ENCODE data around the gene PLCB1.

PLCB1 gene

DNA sequence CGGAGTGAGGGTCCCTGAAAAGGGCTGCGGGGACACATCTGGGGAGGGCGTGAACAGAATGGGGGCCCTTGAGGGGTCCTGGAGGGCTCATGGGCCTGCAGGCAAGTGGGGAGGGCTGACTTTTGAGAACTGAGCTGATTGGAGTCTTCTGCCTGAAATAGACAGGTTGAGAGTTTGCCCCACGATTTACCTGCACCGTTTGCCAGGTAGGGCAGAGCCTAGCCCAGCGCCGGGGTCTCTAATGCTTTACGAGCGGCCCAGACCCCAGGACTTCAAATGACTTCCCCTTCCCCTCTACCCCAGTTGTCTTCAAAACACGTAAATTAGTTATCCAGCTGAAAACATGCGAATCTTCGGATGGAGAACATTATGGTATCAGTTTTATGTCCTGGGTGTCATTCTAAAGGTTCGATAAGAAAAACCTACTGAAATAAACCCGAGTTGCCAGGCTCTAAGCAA, 1.3 kb downstream of the PLCB1 start:
- no CpG with 5 or more reads among the region's 14 CpGs for WGBS, 2 donors (ENCODE audit: extremely low coverage in 2 of 2, insufficient read length in 2 of 2, insufficient replicate concordance in 1 of 2)
- Histone ChIP-seq H3K4me3 (ENCODE audit: low read length in 2 of 2) (peak overlapping the region; percentile 62 to 90), H2BK5ac (ENCODE audit: low read length) (no peak overlapping the region), H3K36me3 (replicated peaks in 1 of 2; ENCODE audit: control insufficient read depth in 2 of 2, insufficient read depth in 2 of 2, low read length in 2 of 2) (no peaks in the 10 kb centered on the region), H2AK5ac (ENCODE audit: low read depth, low read length) (no peak overlapping the region), H4K91ac (ENCODE audit: low read depth, low read length, poor library complexity) (no peak overlapping the region), H2BK120ac (ENCODE audit: low read depth, low read length) (no peak overlapping the region), H3K9ac (ENCODE audit: low read depth, low read length, poor library complexity) (peak overlapping the region; percentile 45), H3K27me3 (ENCODE audit: control insufficient read depth in 3 of 3, insufficient read depth in 3 of 3, low read depth in 1 of 3, low read length in 3 of 3) (peaks cover 0 to 7% (median 0%) of the 10 kb centered on the region in 3 experiments), H2AFZ (ENCODE audit: low read length) (peak overlapping the region; percentile 97), H3K14ac (ENCODE audit: low read length) (no peak overlapping the region), H3K79me1 (ENCODE audit: low read depth, low read length) (no peaks in the 10 kb centered on the region), H3K18ac (ENCODE audit: low read length) (peak overlapping the region; percentile 61), H3K23ac (ENCODE audit: low read depth, low read length, poor library complexity) (peak overlapping the region; percentile 27), H2BK15ac (ENCODE audit: low read length) (no peak overlapping the region), H3K27ac (replicated peaks; ENCODE audit: low read length) (no peak overlapping the region), H3K4me2 (ENCODE audit: insufficient read depth, low read length, poor library complexity, severe bottlenecking) (peak overlapping the region; percentile 82), H2BK12ac (ENCODE audit: low read length) (no peak overlapping the region), H3K4me1 (ENCODE audit: control insufficient read depth in 2 of 2, insufficient read depth in 1 of 2, low read depth in 1 of 2, low read length in 2 of 2) (peaks cover 0 to 4% of the 10 kb centered on the region in 2 donors), H3K4ac (ENCODE audit: low read length) (no peak overlapping the region), H4K8ac (ENCODE audit: low read depth, low read length) (no peak overlapping the region), H3K9me3 (replicated peaks in 1 of 2; ENCODE audit: control insufficient read depth in 2 of 2, insufficient read depth in 1 of 2, low read depth in 1 of 2, low read length in 2 of 2) (peaks cover 0 to 5% of the 10 kb centered on the region in 2 donors)
- DNase-seq (ENCODE audit: low spot score): no peak

DNA sequence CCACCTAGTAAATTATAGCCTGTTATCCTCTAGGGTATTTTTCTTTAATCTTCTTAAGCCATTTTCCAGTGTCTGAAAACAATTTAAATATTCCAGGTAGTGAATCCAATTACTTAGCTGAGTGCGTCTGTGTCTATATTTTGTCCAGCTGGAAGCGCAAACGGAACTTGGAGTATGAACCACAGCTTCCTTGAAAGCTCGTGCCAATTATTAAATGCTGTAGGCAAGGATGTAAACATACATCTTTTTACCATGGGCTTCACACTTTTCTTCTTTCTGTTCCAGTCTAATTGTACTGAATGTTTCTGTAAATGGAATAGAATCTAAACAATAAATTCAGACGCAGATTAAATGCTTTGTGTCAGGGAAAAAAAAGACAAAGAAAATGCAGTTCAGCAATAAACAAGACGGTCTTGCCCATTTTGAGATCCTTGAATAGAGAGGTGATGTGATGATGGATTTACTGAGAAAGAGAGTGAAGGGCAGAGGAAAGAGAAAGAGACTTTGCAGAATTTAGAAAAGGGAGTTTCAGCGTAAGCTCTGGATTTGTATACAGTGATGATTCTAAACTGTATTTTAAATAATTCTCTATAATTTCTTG, 1.9 kb downstream of the PLCB1 start:
- Histone ChIP-seq H3K27me3 (ENCODE audit: control insufficient read depth in 3 of 3, insufficient read depth in 3 of 3, low read depth in 1 of 3, low read length in 3 of 3) (peaks cover 0 to 7% (median 0%) of the 10 kb centered on the region in 3 experiments), H3K14ac (ENCODE audit: low read length) (no peak overlapping the region), H3K23ac (ENCODE audit: low read depth, low read length, poor library complexity) (no peak overlapping the region), H3K36me3 (replicated peaks in 1 of 2; ENCODE audit: control insufficient read depth in 2 of 2, insufficient read depth in 2 of 2, low read length in 2 of 2) (no peaks in the 10 kb centered on the region), H2AFZ (ENCODE audit: low read length) (no peak overlapping the region), H3K79me1 (ENCODE audit: low read depth, low read length) (no peaks in the 10 kb centered on the region), H3K9ac (ENCODE audit: low read depth, low read length, poor library complexity) (no peak overlapping the region), H4K91ac (ENCODE audit: low read depth, low read length, poor library complexity) (no peak overlapping the region), H3K4me2 (ENCODE audit: insufficient read depth, low read length, poor library complexity, severe bottlenecking) (no peak overlapping the region), H2BK15ac (ENCODE audit: low read length) (no peak overlapping the region), H2BK5ac (ENCODE audit: low read length) (no peak overlapping the region), H2BK120ac (ENCODE audit: low read depth, low read length) (no peak overlapping the region), H3K9me3 (replicated peaks in 1 of 2; ENCODE audit: control insufficient read depth in 2 of 2, insufficient read depth in 1 of 2, low read depth in 1 of 2, low read length in 2 of 2) (peaks cover 0 to 5% of the 10 kb centered on the region in 2 donors), H3K27ac (replicated peaks; ENCODE audit: low read length) (no peak overlapping the region), H4K8ac (ENCODE audit: low read depth, low read length) (no peak overlapping the region), H3K18ac (ENCODE audit: low read length) (no peak overlapping the region), H3K4me3 (ENCODE audit: low read length in 2 of 2) (no peak overlapping the region), H3K4ac (ENCODE audit: low read length) (no peak overlapping the region), H3K4me1 (ENCODE audit: control insufficient read depth in 2 of 2, insufficient read depth in 1 of 2, low read depth in 1 of 2, low read length in 2 of 2) (peaks cover 0 to 3% of the 10 kb centered on the region in 2 donors), H2AK5ac (ENCODE audit: low read depth, low read length) (no peak overlapping the region), H2BK12ac (ENCODE audit: low read length) (no peak overlapping the region)
- DNase-seq (ENCODE audit: low spot score): no peak
- WGBS, 2 donors (ENCODE audit: extremely low coverage in 2 of 2, insufficient read length in 2 of 2, insufficient replicate concordance in 1 of 2): no CpG with 5 or more reads among the region's 7 CpGs

DNA sequence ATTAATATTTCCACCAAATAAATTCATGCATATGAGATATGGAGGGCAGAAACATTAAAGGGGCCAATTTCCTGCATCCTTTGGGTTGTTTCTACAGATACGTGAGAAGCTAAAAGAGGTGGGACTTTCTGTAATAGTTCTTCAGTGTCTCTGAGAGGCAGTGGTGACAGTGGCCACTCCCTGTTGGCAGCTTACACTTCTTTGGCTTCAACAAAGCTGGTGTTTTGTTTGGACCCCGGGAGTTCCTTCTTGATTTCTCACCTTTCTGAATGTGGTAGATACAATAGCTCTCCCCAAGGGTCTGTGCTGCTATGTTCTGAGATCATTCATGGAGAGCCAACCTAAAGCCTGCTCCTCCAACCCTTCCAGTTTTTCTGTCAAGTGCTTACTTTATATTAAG, 7.8 kb downstream of the PLCB1 start:
- no peak overlapping the region for H3K4ac ChIP-seq (ENCODE audit: low read length)
- H3K23ac ChIP-seq (ENCODE audit: low read depth, low read length, poor library complexity): no peak overlapping the region
- H3K27me3 ChIP-seq (ENCODE audit: control insufficient read depth in 3 of 3, insufficient read depth in 3 of 3, low read depth in 1 of 3, low read length in 3 of 3): no peaks in the 10 kb centered on the region
- no peak overlapping the region for H2AK5ac ChIP-seq (ENCODE audit: low read depth, low read length)
- no peak overlapping the region for H3K27ac ChIP-seq (replicated peaks; ENCODE audit: low read length)
- H3K9ac ChIP-seq (ENCODE audit: low read depth, low read length, poor library complexity): no peak overlapping the region
- no peak for DNase-seq (ENCODE audit: low spot score)
- H3K9me3 ChIP-seq (replicated peaks in 1 of 2; ENCODE audit: control insufficient read depth in 2 of 2, insufficient read depth in 1 of 2, low read depth in 1 of 2, low read length in 2 of 2): no peaks in the 10 kb centered on the region
- H2AFZ ChIP-seq (ENCODE audit: low read length): no peak overlapping the region
- H2BK12ac ChIP-seq (ENCODE audit: low read length): no peak overlapping the region
- no CpG with 5 or more reads among the region's 2 CpGs for WGBS, 2 donors (ENCODE audit: extremely low coverage in 2 of 2, insufficient read length in 2 of 2, insufficient replicate concordance in 1 of 2)
- H2BK120ac ChIP-seq (ENCODE audit: low read depth, low read length): no peak overlapping the region
- no peaks in the 10 kb centered on the region for H3K79me1 ChIP-seq (ENCODE audit: low read depth, low read length)
- H3K4me2 ChIP-seq (ENCODE audit: insufficient read depth, low read length, poor library complexity, severe bottlenecking): no peak overlapping the region
- H2BK15ac ChIP-seq (ENCODE audit: low read length): no peak overlapping the region
- no peak overlapping the region for H4K8ac ChIP-seq (ENCODE audit: low read depth, low read length)
- peaks cover 0 to 2% of the 10 kb centered on the region in 2 donors for H3K4me1 ChIP-seq (ENCODE audit: control insufficient read depth in 2 of 2, insufficient read depth in 1 of 2, low read depth in 1 of 2, low read length in 2 of 2)
- no peaks in the 10 kb centered on the region for H3K36me3 ChIP-seq (replicated peaks in 1 of 2; ENCODE audit: control insufficient read depth in 2 of 2, insufficient read depth in 2 of 2, low read length in 2 of 2)
- no peak overlapping the region for H3K14ac ChIP-seq (ENCODE audit: low read length)
- H3K18ac ChIP-seq (ENCODE audit: low read length): no peak overlapping the region
- H2BK5ac ChIP-seq (ENCODE audit: low read length): no peak overlapping the region
- no peak overlapping the region for H3K4me3 ChIP-seq (ENCODE audit: low read length in 2 of 2)
- H4K91ac ChIP-seq (ENCODE audit: low read depth, low read length, poor library complexity): no peak overlapping the region

DNA sequence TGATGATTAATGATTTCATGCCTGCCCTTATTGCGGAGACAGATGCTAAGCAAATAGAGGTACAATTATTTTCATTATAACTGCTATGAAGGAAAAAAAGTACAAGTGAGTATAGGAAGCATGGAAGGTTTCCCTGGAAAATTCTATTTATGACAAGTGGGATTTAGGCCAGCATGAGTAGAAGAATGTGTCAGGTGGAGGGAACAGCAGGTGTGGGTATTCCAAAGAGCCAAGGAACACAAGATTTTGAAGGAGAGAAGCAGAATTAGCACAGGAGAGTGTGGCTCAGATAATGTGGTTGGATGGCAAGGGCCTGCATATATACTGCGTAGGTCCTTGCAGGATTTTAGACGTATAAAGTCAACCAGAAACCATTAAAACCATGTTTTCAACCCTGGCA, 11.4 kb downstream of the PLCB1 start:
- Histone ChIP-seq H3K4ac (ENCODE audit: low read length) (no peak overlapping the region), H3K9me3 (replicated peaks in 1 of 2; ENCODE audit: control insufficient read depth in 2 of 2, insufficient read depth in 1 of 2, low read depth in 1 of 2, low read length in 2 of 2) (no peaks in the 10 kb centered on the region), H3K36me3 (replicated peaks in 1 of 2; ENCODE audit: control insufficient read depth in 2 of 2, insufficient read depth in 2 of 2, low read length in 2 of 2) (no peaks in the 10 kb centered on the region), H4K91ac (ENCODE audit: low read depth, low read length, poor library complexity) (no peak overlapping the region), H2AFZ (ENCODE audit: low read length) (no peak overlapping the region), H3K4me3 (ENCODE audit: low read length in 2 of 2) (no peak overlapping the region), H3K79me1 (ENCODE audit: low read depth, low read length) (no peaks in the 10 kb centered on the region), H3K18ac (ENCODE audit: low read length) (no peak overlapping the region), H2BK15ac (ENCODE audit: low read length) (no peak overlapping the region), H2AK5ac (ENCODE audit: low read depth, low read length) (no peak overlapping the region), H2BK12ac (ENCODE audit: low read length) (no peak overlapping the region), H3K4me2 (ENCODE audit: insufficient read depth, low read length, poor library complexity, severe bottlenecking) (no peak overlapping the region), H3K27me3 (ENCODE audit: control insufficient read depth in 3 of 3, insufficient read depth in 3 of 3, low read depth in 1 of 3, low read length in 3 of 3) (no peaks in the 10 kb centered on the region), H2BK5ac (ENCODE audit: low read length) (no peak overlapping the region), H3K27ac (replicated peaks; ENCODE audit: low read length) (no peak overlapping the region), H3K23ac (ENCODE audit: low read depth, low read length, poor library complexity) (no peak overlapping the region), H3K14ac (ENCODE audit: low read length) (no peak overlapping the region), H4K8ac (ENCODE audit: low read depth, low read length) (no peak overlapping the region), H3K4me1 (ENCODE audit: control insufficient read depth in 2 of 2, insufficient read depth in 1 of 2, low read depth in 1 of 2, low read length in 2 of 2) (peaks cover 0 to 2% of the 10 kb centered on the region in 2 donors), H2BK120ac (ENCODE audit: low read depth, low read length) (no peak overlapping the region), H3K9ac (ENCODE audit: low read depth, low read length, poor library complexity) (no peak overlapping the region)
- no CpG with 5 or more reads among the region's 3 CpGs for WGBS, 2 donors (ENCODE audit: extremely low coverage in 2 of 2, insufficient read length in 2 of 2, insufficient replicate concordance in 1 of 2)
- DNase-seq (ENCODE audit: low spot score): no peak

All from neuronal stem cell (in vitro differentiated cells).